ENCODE measurements around the gene TAS2R43.
"Not testable (repeated sequence)": the region's sequence is repeated elsewhere in the genome, so short reads cannot be mapped to it uniquely, and the experiment has no call there.

TAS2R43 gene

GRCh38 chr12:11055306-11055705 is 36.8 kb downstream of the TAS2R43 start:
- no peaks in the 10 kb centered on the region for H3K4me1 ChIP-seq (ENCODE audit: control insufficient read depth, insufficient read depth, low read length)
- H3K9me3 ChIP-seq (ENCODE audit: control insufficient read depth, low read length) = no peaks in the 10 kb centered on the region
- no peaks in the 10 kb centered on the region for H3K36me3 ChIP-seq (ENCODE audit: control insufficient read depth, insufficient read depth, low read length)
- H3K4me3 ChIP-seq (ENCODE audit: low read length) = no peak overlapping the region
- H3K27me3 ChIP-seq (ENCODE audit: control insufficient read depth, insufficient read depth, low read length) = no peaks in the 10 kb centered on the region
- no peak overlapping the region for H3K9ac ChIP-seq (ENCODE audit: low read length)

GRCh38 chr12:11049806-11050531 is 42.1 kb downstream of the TAS2R43 start:
- H3K27me3 ChIP-seq (ENCODE audit: control insufficient read depth, insufficient read depth, low read length); H3K9ac ChIP-seq (ENCODE audit: low read length); H3K36me3 ChIP-seq (ENCODE audit: control insufficient read depth, insufficient read depth, low read length); H3K9me3 ChIP-seq (ENCODE audit: control insufficient read depth, low read length); H3K4me1 ChIP-seq (ENCODE audit: control insufficient read depth, insufficient read depth, low read length); H3K4me3 ChIP-seq (ENCODE audit: low read length): not testable (repeated sequence)

- not testable (repeated sequence) for H3K4me3 ChIP-seq (ENCODE audit: low read length); H3K4me1 ChIP-seq (ENCODE audit: control insufficient read depth, insufficient read depth, low read length); H3K9ac ChIP-seq (ENCODE audit: low read length); H3K27me3 ChIP-seq (ENCODE audit: control insufficient read depth, insufficient read depth, low read length); H3K36me3 ChIP-seq (ENCODE audit: control insufficient read depth, insufficient read depth, low read length); H3K9me3 ChIP-seq (ENCODE audit: control insufficient read depth, low read length)
These were observed 50.7 kb downstream of the TAS2R43 start for GRCh38 chr12:11041366-11041765.
